ENCODE measurements around the gene VEPH1.

- TF ChIP-seq CTCF (IDR thresholded peaks at IDR 0.05; ENCODE audit: borderline replicate concordance, extremely low read depth, low read length, poor library complexity, severe bottlenecking), result peak; percentile 89
- no peak for TF ChIP-seq EZH2 (IDR thresholded peaks at IDR 0.05; ENCODE audit: borderline replicate concordance, low read depth, low read length, severe bottlenecking)
Observed at GRCh38 chr3:157239082-157239704, 264.0 kb downstream of the VEPH1 start.

All from DND-41 (cell line).